Mesangial cell (primary cell): ENCODE results near the gene CTSS. TPM values are rescaled to one million over a fixed set of nuclear protein-coding genes. Genes with fewer than 3 reads are reported as not detected.

ENCODE experiments used
- total RNA-seq: library from RNA; depleted of rRNA; stranded (reverse); fragments of >200 nt; gene quantifications from 2 replicates; pipeline ENCODE4 v1.2.3, GENCODE V29; 2015

CTSS gene
- total RNA-seq, result under 0.01 and 0.33 TPM in 2 replicates

DNA sequence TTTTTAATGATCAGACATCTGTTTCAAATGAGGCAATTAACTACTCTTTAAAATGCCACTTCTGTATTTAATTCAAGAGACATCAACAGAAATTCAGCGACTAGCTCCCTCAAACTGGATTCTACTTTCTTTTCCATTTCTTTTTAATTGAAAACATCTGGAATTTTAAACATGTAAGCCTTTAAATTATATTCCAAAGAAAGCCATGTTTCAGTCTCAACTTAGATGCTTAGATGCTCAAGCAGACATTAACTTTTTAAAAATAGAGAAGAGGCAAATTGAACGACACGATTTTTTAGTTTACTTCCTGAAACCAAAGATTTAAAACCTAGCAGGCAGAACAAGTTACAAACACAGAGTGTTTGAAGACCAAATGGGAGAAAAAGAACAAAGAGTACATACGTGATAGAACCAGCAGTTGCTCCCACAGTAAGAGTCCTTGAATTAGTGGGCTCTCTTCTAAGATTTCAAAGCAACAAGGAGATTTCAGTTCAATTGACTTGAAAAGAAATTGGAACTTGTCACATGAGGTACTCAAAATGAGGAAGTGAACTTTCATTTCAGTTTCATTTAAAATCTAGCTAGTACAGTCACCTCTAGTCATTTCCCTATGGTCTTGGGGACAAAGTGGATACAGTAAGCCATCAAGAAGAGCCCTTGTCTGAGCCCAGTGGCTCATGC is at the start of gene CTSS:
Gene CTSS, minus strand, starts transcription at position 483 of the 681 bp plus-strand sequence. CDS start 1,015 bp downstream, outside the sequence.

DNA sequence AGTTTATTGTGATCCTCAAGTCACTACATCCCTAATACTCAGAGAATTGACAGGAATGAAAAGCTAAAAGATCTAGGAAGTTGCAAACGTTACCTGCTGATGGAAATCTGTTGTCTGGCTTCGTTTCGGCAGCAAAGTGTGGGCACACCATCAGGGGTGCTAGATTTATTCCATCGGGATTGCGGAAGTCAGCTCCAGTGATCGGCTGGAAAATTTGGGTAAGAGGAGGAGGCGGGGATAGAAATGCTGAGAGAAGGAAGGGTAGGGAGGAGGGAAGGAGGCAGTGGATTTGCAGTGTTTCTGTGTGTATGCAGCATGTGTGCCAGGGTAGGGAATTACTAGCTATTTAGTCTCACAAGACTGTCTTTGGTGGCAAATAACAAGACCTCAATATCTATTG is 42.5 kb upstream of the CTSS start, which contains the start of gene CTSK:
Gene CTSK, minus strand, starts transcription at position 140 of the 400 bp plus-strand sequence. CDS start 1,455 bp downstream, outside the sequence.

DNA sequence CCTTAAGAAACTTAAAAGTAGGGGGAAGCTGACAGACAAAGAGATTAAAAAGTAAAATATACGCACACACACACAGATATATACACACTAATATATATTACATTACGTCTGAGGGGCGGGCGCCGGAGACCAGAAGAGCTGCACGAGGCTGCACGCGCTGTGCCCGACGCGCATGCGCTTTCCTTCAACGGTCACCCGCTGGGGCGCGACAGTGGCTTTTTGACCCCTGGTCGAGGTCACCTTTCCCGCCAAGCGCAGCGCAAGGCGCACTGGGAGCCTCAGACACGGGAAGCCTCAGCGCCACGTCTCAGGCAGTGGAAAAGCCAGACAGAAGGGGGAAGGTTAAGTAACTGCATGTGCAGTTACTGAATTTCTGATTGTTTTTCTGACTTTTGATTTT is 44.9 kb downstream of the CTSS start, which contains the start of gene HORMAD1:
Gene HORMAD1, minus strand, starts transcription at position 193 of the 400 bp plus-strand sequence. CDS start 1,390 bp downstream, outside the sequence.

DNA sequence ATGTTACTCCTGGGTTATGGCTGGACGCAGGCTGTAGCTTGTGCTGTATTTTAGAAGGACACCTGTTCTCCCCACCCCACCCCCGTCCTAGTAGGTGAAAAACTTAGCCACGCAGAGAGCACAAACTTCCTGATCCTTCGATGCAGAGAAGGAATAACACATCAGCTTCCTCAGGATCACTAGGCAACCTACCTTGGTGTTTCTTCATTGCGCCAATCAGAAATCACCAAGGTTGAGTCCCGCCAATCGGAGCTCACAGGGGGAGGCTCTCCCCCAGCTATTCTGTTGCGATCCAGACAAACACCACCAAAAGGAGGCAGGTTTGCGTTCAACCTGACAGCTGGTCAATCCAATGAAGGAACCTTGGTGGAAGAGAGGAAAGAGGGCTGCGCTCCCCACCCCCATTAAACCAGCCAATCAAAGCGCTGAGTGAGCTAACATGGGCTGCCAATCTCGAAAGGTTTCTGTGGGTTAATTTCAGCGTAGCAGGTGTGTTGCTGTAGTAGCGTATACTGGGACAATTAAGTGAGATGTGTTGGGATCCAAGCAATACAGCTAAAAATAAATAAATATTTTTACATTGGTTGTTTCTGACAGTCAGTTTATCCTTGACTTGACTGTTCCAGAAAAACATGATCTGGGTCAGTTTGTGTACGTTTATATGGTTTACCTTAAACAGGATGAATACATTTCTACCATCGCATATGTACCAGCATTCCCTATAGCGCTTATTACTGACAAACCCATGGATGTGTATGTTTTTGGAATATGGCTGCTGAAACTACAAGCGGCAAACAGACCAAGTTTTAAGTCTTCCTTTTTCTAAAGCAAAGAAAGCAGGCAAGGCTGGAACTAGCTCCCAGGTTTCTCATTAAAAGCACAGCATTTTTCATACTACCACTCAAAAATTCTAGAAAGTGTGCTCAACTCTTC is 68.3 kb downstream of the CTSS start, which contains the start of gene GOLPH3L:
Gene GOLPH3L, minus strand, starts transcription at position 160 of the 933 bp plus-strand sequence. CDS start 2,316 bp downstream, outside the sequence.

Other genes with a start within 250 kb of the CTSS start
- gene ADAMTSL4, start 216.4 kb downstream of the CTSS start, total RNA-seq, result 0.98 and 5.8 TPM in 2 replicates
- gene MCL1, start 186.2 kb downstream of the CTSS start, total RNA-seq, result 111 and 146 TPM in 2 replicates
- 83.4 and 138 TPM in 2 replicates for gene ENSA, start 136.2 kb downstream of the CTSS start, total RNA-seq
- 13.2 and 13.5 TPM in 2 replicates for gene GOLPH3L, start 68.6 kb downstream of the CTSS start, total RNA-seq
- gene HORMAD1, start 44.9 kb downstream of the CTSS start, total RNA-seq, result not detected in 2 replicates
- gene CTSK, start 42.5 kb upstream of the CTSS start, total RNA-seq, result 2.0 and 8.2 TPM in 2 replicates
- 15.0 and 27.9 TPM in 2 replicates for gene ARNT, start 110.8 kb upstream of the CTSS start, total RNA-seq
- not detected in 2 replicates for gene CTXND2, start 121.4 kb upstream of the CTSS start, total RNA-seq
- 20.9 and 30.4 TPM in 2 replicates for gene SETDB1, start 160.6 kb upstream of the CTSS start, total RNA-seq
- 146 and 174 TPM in 2 replicates for gene CERS2, start 209.1 kb upstream of the CTSS start, total RNA-seq
- gene ANXA9, start 216.5 kb upstream of the CTSS start, total RNA-seq, result 0.33 and 1.3 TPM in 2 replicates
- gene MINDY1, start 241.1 kb upstream of the CTSS start, total RNA-seq, result 12.1 and 27.3 TPM in 2 replicates
- gene PRUNE1, start 242.7 kb upstream of the CTSS start, total RNA-seq, result 17.8 and 21.6 TPM in 2 replicates